Central memory CD4-positive, alpha-beta T cell (primary cell): ENCODE data around the gene VAV2.
"Not testable (repeated sequence)": the region's sequence is repeated elsewhere in the genome, so short reads cannot be mapped to it uniquely, and the experiment has no call there.

Experiments used
- DNase-seq: peaks from one replicate; pipeline ENCODE4 v3.0.0; 2022

VAV2 gene

GRCh38 chr9:133759946-133760345, 232.2 kb downstream of the VAV2 start:
- no peak for DNase-seq

DNA sequence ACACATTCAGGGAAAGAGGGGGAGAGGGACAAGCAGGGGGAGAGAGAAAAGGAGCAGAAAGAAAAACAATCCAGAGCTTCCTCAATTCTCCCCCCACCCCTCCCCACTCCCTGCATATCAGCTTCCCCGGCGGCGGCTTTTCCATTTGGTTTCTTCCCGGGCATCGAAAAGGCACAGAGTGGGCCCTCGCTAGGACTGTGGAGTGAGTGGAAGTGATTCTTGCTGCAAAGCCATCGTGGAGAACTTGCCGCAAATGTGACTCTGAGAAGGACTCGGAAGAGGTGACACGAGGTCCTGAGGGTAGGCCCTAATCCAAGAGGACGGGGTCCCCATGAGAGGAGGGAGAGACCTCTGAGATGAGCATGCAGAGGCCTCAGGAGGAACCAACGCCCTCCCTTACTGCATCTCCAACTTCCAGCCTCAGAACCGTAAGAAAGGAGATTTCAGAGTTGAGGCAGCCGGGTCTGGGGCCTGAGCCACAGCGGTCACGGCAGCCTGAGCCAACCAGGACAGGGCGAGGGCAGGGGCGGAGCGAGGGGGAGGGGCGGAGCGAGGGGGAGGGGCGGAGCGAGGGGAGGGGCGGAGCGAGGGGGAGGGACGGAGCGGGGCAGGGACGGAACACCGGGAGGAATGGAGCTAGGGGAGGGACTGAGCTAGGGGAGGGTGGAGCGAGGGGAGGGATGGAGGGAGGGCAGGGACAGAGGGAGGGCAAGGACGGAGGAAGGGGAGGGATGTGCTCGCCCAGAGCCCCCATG, 232.8 kb downstream of the VAV2 start:
- DNase-seq = no peak

DNA sequence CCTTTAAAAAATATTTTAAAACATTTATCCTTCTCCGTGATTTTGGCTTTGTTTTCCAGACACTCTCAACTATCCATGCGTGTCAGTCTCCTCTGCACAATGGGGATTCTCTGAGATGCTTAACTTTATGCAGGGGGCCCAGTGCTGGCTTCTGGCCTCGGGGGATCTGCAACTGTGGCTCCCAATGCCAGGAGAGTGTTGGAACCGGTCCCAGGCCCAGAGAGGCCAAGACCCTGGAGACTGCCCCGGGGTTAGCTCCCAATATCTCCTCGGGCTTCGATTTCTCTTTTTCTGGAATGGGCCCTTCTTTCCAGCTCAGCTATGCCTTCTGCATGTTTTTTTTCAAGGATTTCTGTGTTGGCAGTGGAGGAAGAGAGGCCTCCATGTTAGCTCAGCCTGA, 233.9 kb downstream of the VAV2 start:
- DNase-seq = no peak

- DNase-seq = no peak
These were observed 237.4 kb downstream of the VAV2 start for GRCh38 chr9:133754688-133755227.

- no peak for DNase-seq
These were observed 237.9 kb downstream of the VAV2 start for GRCh38 chr9:133754187-133754586.

DNA sequence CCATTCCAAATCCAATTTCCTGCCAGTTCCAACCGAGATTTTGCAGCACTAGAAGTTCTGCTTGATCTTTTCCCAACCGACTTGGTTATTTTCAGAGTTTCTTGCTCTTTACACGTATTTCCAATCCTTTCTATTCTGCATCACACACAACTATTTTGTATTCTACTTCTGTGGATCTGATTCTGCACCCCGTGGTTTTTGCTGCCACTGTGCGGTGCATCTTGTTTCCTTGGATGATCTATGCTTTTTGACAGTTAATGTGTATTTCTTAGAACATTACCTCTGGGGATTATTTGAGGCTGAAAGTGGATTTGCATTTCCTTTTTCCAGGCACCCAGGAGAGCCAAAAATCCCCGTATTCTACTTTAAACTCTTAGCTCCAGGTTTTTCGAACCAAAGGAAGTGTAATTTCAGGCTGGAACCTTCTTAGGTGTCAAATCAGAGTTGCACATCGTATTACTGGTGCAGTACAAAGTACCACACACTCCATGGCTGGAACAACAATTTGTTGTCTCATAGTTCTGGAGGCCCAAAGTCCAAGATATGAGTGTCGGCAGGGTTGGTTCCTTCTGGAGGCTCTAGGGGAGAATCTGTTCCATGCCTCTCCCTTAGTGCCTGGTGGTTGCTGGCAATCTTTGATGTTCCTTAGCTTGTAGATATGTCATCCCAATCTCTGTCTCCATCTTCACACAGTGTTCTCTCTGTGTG, 239.2 kb downstream of the VAV2 start:
- no peak for DNase-seq

DNA sequence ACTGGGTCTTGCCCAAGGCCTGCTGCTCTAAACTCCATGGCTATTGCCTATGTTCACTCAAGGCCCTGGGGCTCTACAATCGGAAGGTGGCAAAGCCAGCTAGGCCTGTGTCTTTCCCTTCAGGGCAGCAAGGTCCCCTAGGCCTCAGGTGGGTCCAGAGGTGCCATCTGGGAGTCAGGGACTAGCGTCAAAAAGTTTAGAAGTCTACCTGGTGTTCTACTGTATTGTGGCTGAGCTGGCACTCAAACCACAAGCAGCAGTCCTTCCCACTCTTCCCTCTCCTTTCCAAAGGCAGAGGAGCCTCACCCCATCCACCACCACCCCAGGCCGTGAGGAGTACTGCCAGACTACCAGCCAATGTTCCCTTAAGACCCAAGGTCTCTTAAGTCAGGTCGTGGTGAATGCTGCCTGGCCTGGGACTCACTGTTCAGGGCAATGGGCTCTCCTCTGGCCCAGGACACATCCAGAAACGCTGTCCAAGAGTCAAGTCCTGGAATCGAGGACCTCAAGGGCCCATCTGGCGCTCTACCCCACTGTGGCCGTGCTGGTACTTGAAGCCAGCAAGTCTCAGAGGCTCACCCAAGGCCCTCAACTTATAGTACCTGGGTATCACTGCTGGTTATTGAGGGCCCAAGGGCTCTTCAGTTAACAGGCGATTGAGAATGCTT, 241.0 kb downstream of the VAV2 start:
- DNase-seq = no peak

DNA sequence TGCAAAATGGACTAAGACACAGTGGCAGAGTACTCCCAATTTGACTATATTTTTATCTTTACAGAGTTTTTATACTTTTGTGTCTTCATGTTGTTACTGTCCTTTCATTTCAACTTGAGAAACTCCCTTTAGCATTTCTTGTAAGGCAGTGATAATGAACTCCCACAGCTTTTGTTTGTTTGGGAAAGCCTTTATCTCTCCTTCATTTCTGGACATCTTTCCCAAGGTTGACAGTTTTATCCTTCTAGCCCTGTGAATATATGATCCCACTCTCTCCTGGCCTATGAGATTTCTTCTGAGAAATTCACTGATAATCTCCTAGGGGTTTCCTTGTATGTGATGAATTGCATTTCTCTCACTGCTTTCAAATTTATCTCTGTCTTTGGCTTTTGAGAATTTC, 244.8 kb downstream of the VAV2 start:
- DNase-seq = no peak

DNA sequence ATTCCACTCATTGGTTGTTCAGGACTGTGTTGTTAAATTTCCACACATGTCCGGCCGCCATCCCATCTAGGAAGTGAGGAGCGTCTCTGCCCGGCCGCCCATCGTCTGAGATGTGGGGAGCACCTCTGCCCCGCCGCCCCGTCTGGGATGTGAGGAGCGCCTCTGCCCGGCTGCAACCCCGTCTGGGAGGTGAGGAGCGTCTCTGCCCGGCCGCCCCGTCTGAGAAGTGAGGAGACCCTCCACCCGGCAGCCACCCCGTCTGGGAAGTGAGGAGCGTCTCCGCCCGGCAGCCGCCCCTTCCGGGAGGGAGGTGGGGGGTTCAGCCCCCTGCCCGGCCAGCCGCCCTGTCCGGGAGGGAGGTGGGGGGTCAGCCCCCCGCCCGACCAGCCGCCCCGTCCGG, 247.6 kb downstream of the VAV2 start:
- not testable (repeated sequence) for DNase-seq

DNA sequence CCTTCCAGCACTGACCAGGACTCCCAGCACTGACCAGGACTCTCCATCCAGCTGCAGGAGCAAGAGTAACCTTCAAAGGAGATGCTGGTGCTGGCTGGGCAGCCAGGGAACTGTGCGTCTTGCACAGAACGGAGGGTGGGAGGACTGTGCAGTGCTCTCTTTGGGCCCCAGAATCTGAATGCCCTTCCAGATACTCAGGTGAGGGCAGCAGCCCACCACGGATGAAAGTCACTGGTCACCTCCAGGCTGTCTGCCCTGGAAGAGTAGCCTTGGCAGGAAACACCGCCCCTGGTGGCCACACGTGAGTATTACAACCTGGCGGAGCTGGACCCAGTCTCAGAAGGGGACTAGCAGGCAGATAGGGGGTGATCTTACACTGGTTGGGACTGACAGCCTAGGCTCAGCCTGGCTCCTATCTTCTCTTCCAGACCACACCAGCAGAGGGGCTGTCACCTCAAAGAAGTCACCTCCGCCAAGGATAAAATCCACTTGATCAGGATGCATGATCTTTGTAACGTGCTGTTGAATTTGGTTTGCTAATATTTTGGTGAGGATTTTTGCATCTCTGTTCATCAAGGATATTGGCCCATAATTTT, 249.2 kb downstream of the VAV2 start:
- DNase-seq = peak; percentile 50

DNA sequence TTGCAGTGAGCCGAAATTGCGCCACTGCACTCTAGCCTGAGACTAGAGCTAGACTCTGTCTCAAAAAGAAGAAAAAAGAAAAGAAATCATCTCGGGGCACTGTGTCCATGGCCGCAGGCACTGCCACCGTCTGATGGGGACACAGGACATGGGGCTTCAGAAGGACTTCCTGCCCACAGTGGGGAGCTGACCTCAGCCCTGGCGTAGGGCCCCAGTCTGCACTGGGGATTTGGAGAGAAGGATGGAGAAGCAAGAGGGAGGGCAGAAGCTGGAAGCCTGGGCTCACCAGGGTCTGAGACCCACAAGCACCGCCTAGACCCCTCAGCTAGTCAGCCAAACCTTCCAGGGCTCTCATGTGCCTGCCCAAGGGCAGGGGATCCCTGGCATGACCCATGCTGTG, 249.9 kb downstream of the VAV2 start:
- no peak for DNase-seq

DNA sequence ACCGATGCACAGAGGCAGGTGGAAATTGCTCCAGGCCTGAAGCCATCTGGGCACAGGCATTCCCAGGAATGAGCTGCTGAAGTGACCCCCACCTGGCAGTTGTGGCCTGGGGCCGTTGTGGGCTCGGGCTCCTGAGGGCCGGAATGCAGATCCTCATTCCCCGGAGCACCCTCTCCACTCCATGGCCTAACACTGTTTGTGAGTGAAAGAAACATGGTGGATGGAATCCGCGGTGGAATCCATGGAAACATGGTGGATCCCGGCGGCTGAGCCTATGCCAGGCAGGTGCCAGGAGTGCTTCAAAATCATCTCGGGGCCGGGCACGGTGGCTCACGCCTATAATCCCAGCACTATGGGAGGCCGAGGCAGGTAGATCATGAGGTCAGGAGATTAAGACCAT, 250.4 kb downstream of the VAV2 start:
- no peak for DNase-seq

DNA sequence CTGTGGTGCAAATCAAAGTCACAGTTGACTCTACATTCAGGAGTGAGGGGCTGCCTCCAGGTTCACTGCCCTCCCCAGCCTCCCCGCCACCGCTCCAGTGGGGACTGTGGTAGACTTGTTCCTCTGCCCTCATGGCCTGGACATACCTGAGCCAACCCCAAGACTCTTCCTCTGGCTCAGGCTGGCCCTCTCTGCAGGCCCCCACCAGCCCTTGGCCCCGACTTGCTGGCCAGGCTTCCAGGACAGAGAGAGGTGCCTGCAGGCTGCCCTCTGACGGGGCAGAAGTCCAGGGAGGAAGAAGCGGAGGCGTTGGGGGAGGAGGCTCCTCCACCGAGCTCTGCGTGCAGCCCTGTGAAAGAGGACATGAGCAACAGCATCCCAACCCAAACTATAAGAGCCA, 251.2 kb downstream of the VAV2 start:
- DNase-seq = no peak

DNA sequence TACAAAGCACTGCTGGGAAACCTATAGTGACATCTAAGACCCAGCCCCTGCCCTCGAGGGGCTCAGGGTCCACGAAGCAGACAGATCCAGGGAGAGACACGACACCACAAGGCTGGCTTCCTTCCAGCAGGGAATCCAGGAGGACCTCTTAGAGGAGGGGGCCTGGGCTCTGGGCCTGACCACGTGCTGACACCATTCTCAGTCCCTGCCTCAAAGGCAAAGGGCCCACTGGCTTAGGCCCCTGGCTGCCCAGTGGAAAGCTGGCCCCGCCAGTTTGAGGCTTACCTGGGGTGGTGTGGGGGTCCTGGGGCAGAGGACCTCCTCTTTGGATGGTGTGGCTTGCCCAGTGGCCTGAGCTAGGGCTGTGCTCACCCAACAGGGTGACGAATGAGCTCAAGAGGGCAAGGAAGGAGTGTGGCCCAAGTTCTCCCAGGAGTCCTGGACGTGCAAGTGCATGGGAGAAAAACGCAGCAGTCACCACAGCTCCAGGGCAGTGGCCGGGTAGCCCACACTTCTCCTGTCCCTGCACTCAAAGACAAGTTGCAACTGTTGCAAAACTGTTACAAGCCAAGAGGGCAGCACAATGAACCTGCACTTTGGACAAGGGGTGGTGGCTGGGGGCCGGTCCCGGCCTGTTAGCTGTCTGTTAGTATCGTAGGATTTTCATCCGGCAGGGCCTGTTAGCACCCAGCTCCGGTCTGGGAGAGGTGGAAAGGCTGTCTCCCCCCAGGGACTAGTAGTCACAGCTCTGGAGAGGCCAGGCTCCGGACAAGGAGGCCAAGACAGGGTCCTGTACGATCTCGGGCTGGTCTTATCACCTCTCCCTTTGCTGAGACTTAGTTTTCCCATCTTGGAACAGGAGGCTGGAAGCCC, 252.5 kb downstream of the VAV2 start:
- no peak for DNase-seq

GRCh38 chr9:133738640-133739225, 253.4 kb downstream of the VAV2 start:
- DNase-seq = no peak

GRCh38 chr9:133737774-133738639, 254.1 kb downstream of the VAV2 start, which contains the start of gene SARDH:
Gene SARDH (minus strand): TSS chr9:133738352. CDS start chr9:133734173, 4,179 bp downstream.
- DNase-seq = no peak

DNA sequence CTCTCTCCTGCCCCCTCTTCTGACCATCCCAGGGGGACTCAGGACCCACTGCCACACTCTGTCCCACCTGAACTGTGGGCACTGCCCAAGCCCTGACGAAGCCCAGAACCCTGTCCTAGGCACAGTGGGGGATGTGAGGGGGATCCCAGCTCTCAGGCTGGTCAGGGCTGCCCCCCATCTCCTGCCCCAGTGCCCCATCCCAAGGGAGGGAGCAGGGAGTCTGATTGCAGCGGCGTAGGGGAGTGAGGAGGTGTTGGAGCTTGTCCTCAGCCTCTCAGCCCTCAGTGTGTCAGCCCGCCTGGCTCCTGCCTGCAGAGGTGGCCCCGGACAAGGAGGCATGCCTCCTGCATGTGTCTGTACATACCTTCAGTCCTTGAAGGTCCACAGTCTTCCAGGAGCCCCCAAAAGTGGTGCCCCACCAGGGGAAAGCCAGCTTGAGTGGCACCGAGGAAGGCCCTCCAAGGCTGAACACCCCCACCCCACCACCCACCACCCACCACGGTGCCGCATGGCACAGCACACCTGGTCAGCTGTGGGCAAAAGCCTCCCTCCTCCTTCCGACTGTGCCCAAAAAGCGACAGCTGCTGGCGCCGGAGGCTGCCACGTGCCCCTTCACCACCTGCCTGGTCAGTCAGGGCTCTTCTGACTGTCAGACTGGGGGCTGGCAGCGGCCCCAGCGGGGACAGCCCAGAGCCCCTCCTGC, 254.9 kb downstream of the VAV2 start:
- no peak for DNase-seq

- no peak for DNase-seq
These were observed 256.2 kb downstream of the VAV2 start for GRCh38 chr9:133735931-133736330.

DNA sequence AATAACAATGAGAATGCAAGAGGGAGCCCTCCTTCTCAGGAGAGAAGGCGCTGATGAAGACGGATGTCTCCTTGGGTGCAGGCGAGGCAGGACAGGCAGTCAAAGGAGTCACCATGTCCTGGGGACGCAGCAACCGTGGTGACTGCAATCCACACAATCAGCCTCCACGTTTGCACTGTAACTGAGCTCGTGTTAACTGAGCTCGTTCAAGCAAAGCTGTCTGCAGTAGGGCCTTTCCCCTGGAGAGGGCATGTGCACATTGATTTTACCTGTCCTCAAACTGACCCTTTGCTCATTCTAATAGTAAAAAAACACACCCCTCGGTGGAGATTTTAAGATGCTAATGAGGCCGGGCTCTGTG, 256.7 kb downstream of the VAV2 start:
- no peak for DNase-seq
